Hematopoietic multipotent progenitor cell treated with erythropoietin and hydrocortisone succinate and interleukin-3 and kit ligand, for 17 days (in vitro differentiated cells): Measurements from ENCODE around the gene RTL10.

Experiments
- DNase-seq: peaks from one replicate; pipeline ENCODE4 v3.0.0-alpha.2; 2015; ENCODE audit warnings: low spot score

RTL10 gene

GRCh38 chr22:19823191-19823901, 31.3 kb downstream of the RTL10 start:
- DNase-seq: no peak

- DNase-seq: no peak
Observed at GRCh38 chr22:19822301-19823117, 32.2 kb downstream of the RTL10 start.

GRCh38 chr22:19821523-19822300, 33.0 kb downstream of the RTL10 start:
- no peak for DNase-seq

- DNase-seq: no peak
Observed at GRCh38 chr22:19820880-19821522, 33.7 kb downstream of the RTL10 start.

- no peak for DNase-seq
Observed at GRCh38 chr22:19819911-19820879, 34.5 kb downstream of the RTL10 start.

GRCh38 chr22:19819208-19819910, 35.3 kb downstream of the RTL10 start:
- no peak for DNase-seq

GRCh38 chr22:19818324-19819207, 36.1 kb downstream of the RTL10 start:
- no peak for DNase-seq

GRCh38 chr22:19816372-19817119, 38.1 kb downstream of the RTL10 start:
- no peak for DNase-seq

- no peak for DNase-seq
Observed at GRCh38 chr22:19815823-19816290, 38.8 kb downstream of the RTL10 start.

- no peak for DNase-seq
Observed at GRCh38 chr22:19815093-19815822, 39.4 kb downstream of the RTL10 start.

GRCh38 chr22:19814428-19814827, 40.2 kb downstream of the RTL10 start:
- no peak for DNase-seq

- DNase-seq: no peak
Observed at GRCh38 chr22:19812910-19813309, 41.8 kb downstream of the RTL10 start.

- no peak for DNase-seq
Observed at GRCh38 chr22:19811811-19812771, 42.6 kb downstream of the RTL10 start.

GRCh38 chr22:19811211-19811621, 43.5 kb downstream of the RTL10 start:
- no peak for DNase-seq

- no peak for DNase-seq
Observed at GRCh38 chr22:19810381-19811201, 44.1 kb downstream of the RTL10 start.

GRCh38 chr22:19809741-19810140, 44.9 kb downstream of the RTL10 start:
- no peak for DNase-seq
